ENCODE measurements around the gene RNF213. TPM values are rescaled to one million over a fixed set of nuclear protein-coding genes. Genes with fewer than 3 reads are reported as not detected.
"Not testable (repeated sequence)": the region's sequence is repeated elsewhere in the genome, so short reads cannot be mapped to it uniquely, and the experiment has no call there.

Gene RNF213
- total and polyA plus RNA-seq, 4 donors = 18.2 to 104 (median 33.5) TPM

GRCh38 chr17:80327518-80327917 lies 66.9 kb downstream of the RNF213 start:
- DNase-seq (ENCODE audit: low spot score) = no peak
- Histone ChIP-seq H3K9me3 (ENCODE audit: control insufficient read depth in 4 of 4, low read length in 3 of 4) (no peaks in the 10 kb centered on the region), H3K4me1 (ENCODE audit: control insufficient read depth in 4 of 4, insufficient read depth in 4 of 4, low read length in 3 of 4) (no peaks in the 10 kb centered on the region), H3K4me3 (ENCODE audit: low read depth in 1 of 3, low read length in 3 of 3) (no peak overlapping the region), H3K9ac (ENCODE audit: low read depth in 1 of 2, low read length in 2 of 2) (no peak overlapping the region), H3K27ac (ENCODE audit: low read depth in 1 of 2, low read length in 2 of 2) (no peak overlapping the region), H3K36me3 (ENCODE audit: control insufficient read depth in 4 of 4, insufficient read depth in 3 of 4, low read depth in 1 of 4, low read length in 3 of 4) (peaks cover 8 to 77% (median 59%) of the 10 kb centered on the region in 4 donors), H3K27me3 (ENCODE audit: control insufficient read depth in 4 of 4, insufficient read depth in 4 of 4, low read length in 3 of 4) (no peaks in the 10 kb centered on the region)
- TF ChIP-seq FOXA2 (IDR thresholded peaks at IDR 0.05) (no peak), NR2F2 (IDR thresholded peaks at IDR 0.05) (peak; percentile 80)
- 67% methylated on average over 10 of the region's 10 CpGs for WGBS

- TF ChIP-seq FOXA1 (IDR thresholded peaks at IDR 0.05) = no peak
- no peak for TF ChIP-seq REST (IDR thresholded peaks at IDR 0.05)
- TF ChIP-seq, protein P1, sequence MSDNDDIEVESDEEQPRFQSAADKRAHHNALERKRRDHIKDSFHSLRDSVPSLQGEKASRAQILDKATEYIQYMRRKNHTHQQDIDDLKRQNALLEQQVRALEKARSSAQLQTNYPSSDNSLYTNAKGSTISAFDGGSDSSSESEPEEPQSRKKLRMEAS (IDR thresholded peaks at IDR 0.05) = no peak
- TF ChIP-seq HNF4G (IDR thresholded peaks at IDR 0.05) = no peak
- TF ChIP-seq JUND (IDR thresholded peaks at IDR 0.05) = no peak
- Histone ChIP-seq H3K4me1 (ENCODE audit: control insufficient read depth in 4 of 4, insufficient read depth in 4 of 4, low read length in 3 of 4) (no peaks in the 10 kb centered on the region), H3K4me3 (ENCODE audit: low read depth in 1 of 3, low read length in 3 of 3) (no peak overlapping the region), H3K27ac (ENCODE audit: low read depth in 1 of 2, low read length in 2 of 2) (no peak overlapping the region), H3K36me3 (ENCODE audit: control insufficient read depth in 4 of 4, insufficient read depth in 3 of 4, low read depth in 1 of 4, low read length in 3 of 4) (peaks cover 6 to 75% (median 59%) of the 10 kb centered on the region in 4 donors), H3K9ac (ENCODE audit: low read depth in 1 of 2, low read length in 2 of 2) (no peak overlapping the region), H3K27me3 (ENCODE audit: control insufficient read depth in 4 of 4, insufficient read depth in 4 of 4, low read length in 3 of 4) (no peaks in the 10 kb centered on the region), H3K9me3 (ENCODE audit: control insufficient read depth in 4 of 4, low read length in 3 of 4) (no peaks in the 10 kb centered on the region)
- no peak for DNase-seq (ENCODE audit: low spot score)
- WGBS = 87% methylated on average over 21 of the region's 21 CpGs
Measured at GRCh38 chr17:80328634-80329380, 68.2 kb downstream of the RNF213 start.

- H3K9me3 ChIP-seq (ENCODE audit: control insufficient read depth in 4 of 4, low read length in 3 of 4); DNase-seq (ENCODE audit: low spot score); H3K27ac ChIP-seq (ENCODE audit: low read depth in 1 of 2, low read length in 2 of 2); H3K4me1 ChIP-seq (ENCODE audit: control insufficient read depth in 4 of 4, insufficient read depth in 4 of 4, low read length in 3 of 4); H3K9ac ChIP-seq (ENCODE audit: low read depth in 1 of 2, low read length in 2 of 2); H3K27me3 ChIP-seq (ENCODE audit: control insufficient read depth in 4 of 4, insufficient read depth in 4 of 4, low read length in 3 of 4); H3K4me3 ChIP-seq (ENCODE audit: low read depth in 1 of 3, low read length in 3 of 3): not testable (repeated sequence)
- H3K36me3 ChIP-seq (ENCODE audit: control insufficient read depth in 4 of 4, insufficient read depth in 3 of 4, low read depth in 1 of 4, low read length in 3 of 4) = peaks cover 8 to 78% (median 63%) of the 10 kb centered on the region in 4 donors
- 97% methylated on average over 6 of the region's 6 CpGs for WGBS
Measured at GRCh38 chr17:80329421-80329820, 68.8 kb downstream of the RNF213 start.

- DNase-seq (ENCODE audit: low spot score) = no peak
- Histone ChIP-seq H3K27ac (ENCODE audit: low read depth in 1 of 2, low read length in 2 of 2) (no peak overlapping the region), H3K9ac (ENCODE audit: low read depth in 1 of 2, low read length in 2 of 2) (no peak overlapping the region), H3K27me3 (ENCODE audit: control insufficient read depth in 4 of 4, insufficient read depth in 4 of 4, low read length in 3 of 4) (no peaks in the 10 kb centered on the region), H3K36me3 (ENCODE audit: control insufficient read depth in 4 of 4, insufficient read depth in 3 of 4, low read depth in 1 of 4, low read length in 3 of 4) (peaks cover 11 to 75% (median 61%) of the 10 kb centered on the region in 4 donors), H3K4me1 (ENCODE audit: control insufficient read depth in 4 of 4, insufficient read depth in 4 of 4, low read length in 3 of 4) (no peaks in the 10 kb centered on the region), H3K4me3 (ENCODE audit: low read depth in 1 of 3, low read length in 3 of 3) (no peak overlapping the region), H3K9me3 (ENCODE audit: control insufficient read depth in 4 of 4, low read length in 3 of 4) (no peaks in the 10 kb centered on the region)
- WGBS = 95% methylated on average over 9 of the region's 9 CpGs
- TF ChIP-seq, protein P2, sequence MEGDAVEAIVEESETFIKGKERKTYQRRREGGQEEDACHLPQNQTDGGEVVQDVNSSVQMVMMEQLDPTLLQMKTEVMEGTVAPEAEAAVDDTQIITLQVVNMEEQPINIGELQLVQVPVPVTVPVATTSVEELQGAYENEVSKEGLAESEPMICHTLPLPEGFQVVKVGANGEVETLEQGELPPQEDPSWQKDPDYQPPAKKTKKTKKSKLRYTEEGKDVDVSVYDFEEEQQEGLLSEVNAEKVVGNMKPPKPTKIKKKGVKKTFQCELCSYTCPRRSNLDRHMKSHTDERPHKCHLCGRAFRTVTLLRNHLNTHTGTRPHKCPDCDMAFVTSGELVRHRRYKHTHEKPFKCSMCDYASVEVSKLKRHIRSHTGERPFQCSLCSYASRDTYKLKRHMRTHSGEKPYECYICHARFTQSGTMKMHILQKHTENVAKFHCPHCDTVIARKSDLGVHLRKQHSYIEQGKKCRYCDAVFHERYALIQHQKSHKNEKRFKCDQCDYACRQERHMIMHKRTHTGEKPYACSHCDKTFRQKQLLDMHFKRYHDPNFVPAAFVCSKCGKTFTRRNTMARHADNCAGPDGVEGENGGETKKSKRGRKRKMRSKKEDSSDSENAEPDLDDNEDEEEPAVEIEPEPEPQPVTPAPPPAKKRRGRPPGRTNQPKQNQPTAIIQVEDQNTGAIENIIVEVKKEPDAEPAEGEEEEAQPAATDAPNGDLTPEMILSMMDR (IDR thresholded peaks at IDR 0.05; ENCODE audit: low read depth, low read length, missing input control) = no peak
- TF ChIP-seq GABPA (IDR thresholded peaks at IDR 0.05 in 1 of 2, conservative IDR thresholded peaks at IDR 0.05 in 1 of 2) (no peak), HNF4G (IDR thresholded peaks at IDR 0.05) (no peak), EGR1 (IDR thresholded peaks at IDR 0.05; ENCODE audit: low read depth in 2 of 2) (no peak), FOXA2 (IDR thresholded peaks at IDR 0.05) (no peak), SP1 (IDR thresholded peaks at IDR 0.05) (no peak)
- TF ChIP-seq, protein P3, sequence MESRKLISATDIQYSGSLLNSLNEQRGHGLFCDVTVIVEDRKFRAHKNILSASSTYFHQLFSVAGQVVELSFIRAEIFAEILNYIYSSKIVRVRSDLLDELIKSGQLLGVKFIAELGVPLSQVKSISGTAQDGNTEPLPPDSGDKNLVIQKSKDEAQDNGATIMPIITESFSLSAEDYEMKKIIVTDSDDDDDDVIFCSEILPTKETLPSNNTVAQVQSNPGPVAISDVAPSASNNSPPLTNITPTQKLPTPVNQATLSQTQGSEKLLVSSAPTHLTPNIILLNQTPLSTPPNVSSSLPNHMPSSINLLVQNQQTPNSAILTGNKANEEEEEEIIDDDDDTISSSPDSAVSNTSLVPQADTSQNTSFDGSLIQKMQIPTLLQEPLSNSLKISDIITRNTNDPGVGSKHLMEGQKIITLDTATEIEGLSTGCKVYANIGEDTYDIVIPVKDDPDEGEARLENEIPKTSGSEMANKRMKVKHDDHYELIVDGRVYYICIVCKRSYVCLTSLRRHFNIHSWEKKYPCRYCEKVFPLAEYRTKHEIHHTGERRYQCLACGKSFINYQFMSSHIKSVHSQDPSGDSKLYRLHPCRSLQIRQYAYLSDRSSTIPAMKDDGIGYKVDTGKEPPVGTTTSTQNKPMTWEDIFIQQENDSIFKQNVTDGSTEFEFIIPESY (IDR thresholded peaks at IDR 0.05) = no peak
Measured at GRCh38 chr17:80330276-80330675, 69.6 kb downstream of the RNF213 start.

Data from liver (tissue), 9 donors.